GM19099 (cell line): ENCODE results near the gene IFI27L1.
A peak's percentile ranks its signal among the peaks of the same experiment; 100 is the strongest.

Experiments used
- POLR2A ChIP-seq: IDR thresholded peaks from 3 replicates; pipeline ENCODE4 v1.6.1; 2011; ENCODE audit warnings: low read depth; ENCODE audit not compliant: insufficient read length; ENCODE audit errors: extremely low read depth

Gene IFI27L1

GRCh38 chr14:94093418-94093817 lies 12.3 kb downstream of the IFI27L1 start:
- TF ChIP-seq POLR2A, result no peak

- no peak for TF ChIP-seq POLR2A
These were observed 16.0 kb downstream of the IFI27L1 start for GRCh38 chr14:94097091-94097490.

- no peak for TF ChIP-seq POLR2A
These were observed 17.3 kb downstream of the IFI27L1 start for GRCh38 chr14:94098326-94098992.

- no peak for TF ChIP-seq POLR2A
These were observed 17.9 kb downstream of the IFI27L1 start for GRCh38 chr14:94099006-94099405.

GRCh38 chr14:94100847-94101246 lies 19.7 kb downstream of the IFI27L1 start:
- no peak for TF ChIP-seq POLR2A

GRCh38 chr14:94101748-94102147 lies 20.6 kb downstream of the IFI27L1 start:
- TF ChIP-seq POLR2A, result no peak

- TF ChIP-seq POLR2A, result no peak
These were observed 21.8 kb downstream of the IFI27L1 start for GRCh38 chr14:94102768-94103482.

GRCh38 chr14:94103554-94104150 lies 22.5 kb downstream of the IFI27L1 start:
- TF ChIP-seq POLR2A, result no peak

GRCh38 chr14:94104731-94105130 lies 23.6 kb downstream of the IFI27L1 start:
- no peak for TF ChIP-seq POLR2A

GRCh38 chr14:94109915-94110250 lies 28.8 kb downstream of the IFI27L1 start:
- TF ChIP-seq POLR2A, result no peak

- TF ChIP-seq POLR2A, result peak; percentile 41
These were observed 29.6 kb downstream of the IFI27L1 start, which contains the start of gene IFI27 for GRCh38 chr14:94110552-94111181. TSS of gene IFI27 (plus strand) at chr14:94110736.

- no peak for TF ChIP-seq POLR2A
These were observed 30.4 kb downstream of the IFI27L1 start for GRCh38 chr14:94111276-94112095.

- TF ChIP-seq POLR2A, result no peak
These were observed 31.5 kb downstream of the IFI27L1 start for GRCh38 chr14:94112513-94113063.

GRCh38 chr14:94113073-94113472 lies 32.0 kb downstream of the IFI27L1 start:
- TF ChIP-seq POLR2A, result no peak
